ENCODE measurements around the gene SYCP1.

The SYCP1 gene

DNA sequence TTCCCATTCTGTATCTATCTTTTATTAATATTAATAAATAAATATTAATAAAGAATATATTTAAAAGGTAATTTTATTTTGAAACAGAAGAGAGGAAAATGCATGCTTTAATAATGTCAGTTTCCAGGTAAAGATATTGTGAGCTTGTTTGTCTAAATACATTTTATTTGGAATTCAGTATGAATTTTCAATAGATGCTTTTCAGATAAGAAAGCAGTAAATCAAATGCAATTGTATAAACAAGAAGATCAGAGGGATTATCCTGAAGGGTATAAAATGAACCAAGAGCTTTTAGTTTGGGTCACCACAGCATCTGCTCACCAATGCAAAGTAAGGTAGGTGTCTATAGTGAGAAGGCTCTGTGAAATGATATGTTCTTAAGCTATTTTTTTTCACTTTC is 174.9 kb downstream of the SYCP1 start, which contains the start of gene TSHB:
Gene TSHB, plus strand, starts transcription at position 301 of the 400 bp plus-strand sequence. CDS start 3,537 bp downstream, outside the sequence.
- DNase-seq (ENCODE audit: insufficient read length): no peak
- no peak for TF ChIP-seq POLR2AphosphoS5 (IDR thresholded peaks at IDR 0.05; ENCODE audit: low read depth, low read length)
- no peak for TF ChIP-seq POLR2A (IDR thresholded peaks at IDR 0.05; ENCODE audit: low read depth, low read length)
- no peak for TF ChIP-seq TAF1 (IDR thresholded peaks at IDR 0.05; ENCODE audit: borderline replicate concordance, low read depth, low read length)
- no peak for FAIRE-seq

DNA sequence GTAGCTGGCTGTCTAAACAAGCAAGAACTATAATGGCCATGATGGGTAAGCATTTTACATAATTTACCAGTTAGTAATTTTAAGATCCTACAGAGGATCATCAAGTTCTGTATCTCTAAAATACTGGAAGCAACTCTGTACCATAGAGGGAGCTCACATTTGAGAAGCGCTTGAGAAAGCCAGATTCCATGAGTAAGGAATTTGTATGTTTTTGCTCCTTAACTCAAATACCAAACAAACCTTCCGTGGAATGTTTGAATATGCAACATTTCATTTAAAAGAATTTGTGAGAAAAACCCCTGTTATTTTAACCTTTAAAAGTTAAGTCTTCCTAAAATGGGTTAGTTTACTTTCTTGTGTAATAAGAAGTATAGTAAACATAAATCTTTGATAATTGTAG is 176.9 kb downstream of the SYCP1 start:
- no peak for DNase-seq (ENCODE audit: insufficient read length)
- FAIRE-seq: no peak
- no peak for TF ChIP-seq TAF1 (IDR thresholded peaks at IDR 0.05; ENCODE audit: borderline replicate concordance, low read depth, low read length)
- no peak for TF ChIP-seq POLR2AphosphoS5 (IDR thresholded peaks at IDR 0.05; ENCODE audit: low read depth, low read length)
- TF ChIP-seq POLR2A (IDR thresholded peaks at IDR 0.05; ENCODE audit: low read depth, low read length): no peak

GRCh38 chr1:115035652-115036051 is 181.0 kb downstream of the SYCP1 start:
- DNase-seq (ENCODE audit: insufficient read length): no peak
- TF ChIP-seq POLR2A (IDR thresholded peaks at IDR 0.05; ENCODE audit: low read depth, low read length) (no peak), TAF1 (IDR thresholded peaks at IDR 0.05; ENCODE audit: borderline replicate concordance, low read depth, low read length) (no peak), POLR2AphosphoS5 (IDR thresholded peaks at IDR 0.05; ENCODE audit: low read depth, low read length) (no peak)
- no peak for FAIRE-seq

- no peak for TF ChIP-seq POLR2A (IDR thresholded peaks at IDR 0.05; ENCODE audit: low read depth, low read length)
- TF ChIP-seq TAF1 (IDR thresholded peaks at IDR 0.05; ENCODE audit: borderline replicate concordance, low read depth, low read length): no peak
- no peak for TF ChIP-seq POLR2AphosphoS5 (IDR thresholded peaks at IDR 0.05; ENCODE audit: low read depth, low read length)
- no peak for DNase-seq (ENCODE audit: insufficient read length)
- no peak for FAIRE-seq
Measured at GRCh38 chr1:115036814-115037507, 182.3 kb downstream of the SYCP1 start.

DNA sequence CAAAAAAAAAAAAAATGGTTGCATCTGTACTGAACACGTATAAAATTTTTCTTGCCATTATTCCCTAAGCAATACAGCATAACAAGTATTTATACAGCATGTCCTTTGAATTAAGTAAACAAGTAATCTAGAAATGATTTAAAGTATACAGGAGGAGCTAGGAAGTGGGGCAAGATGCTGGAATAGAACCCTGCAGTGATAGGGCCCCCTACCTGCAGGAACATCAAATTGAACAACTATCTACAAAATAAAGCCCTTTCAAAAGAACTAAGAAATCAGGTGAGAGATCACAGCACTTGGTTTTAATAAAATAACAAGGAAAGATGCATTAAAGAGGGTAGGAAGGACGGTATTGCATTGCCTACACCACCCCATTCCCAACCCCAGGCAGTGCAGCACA is 185.8 kb downstream of the SYCP1 start:
- TF ChIP-seq TAF1 (IDR thresholded peaks at IDR 0.05; ENCODE audit: borderline replicate concordance, low read depth, low read length) (no peak), POLR2A (IDR thresholded peaks at IDR 0.05; ENCODE audit: low read depth, low read length) (no peak), POLR2AphosphoS5 (IDR thresholded peaks at IDR 0.05; ENCODE audit: low read depth, low read length) (no peak)
- FAIRE-seq (no peak), DNase-seq (ENCODE audit: insufficient read length) (no peak)

- DNase-seq (ENCODE audit: insufficient read length) (no peak), FAIRE-seq (no peak)
- TF ChIP-seq POLR2AphosphoS5 (IDR thresholded peaks at IDR 0.05; ENCODE audit: low read depth, low read length) (no peak), TAF1 (IDR thresholded peaks at IDR 0.05; ENCODE audit: borderline replicate concordance, low read depth, low read length) (no peak), POLR2A (IDR thresholded peaks at IDR 0.05; ENCODE audit: low read depth, low read length) (no peak)
Measured at GRCh38 chr1:115041654-115042053, 187.0 kb downstream of the SYCP1 start.

Measured in GM12892 (cell line).